Activated CD8-positive, alpha-beta memory T cell treated with anti-CD3 and anti-CD28 coated beads for 24 hours (primary cell): ENCODE measurements around the gene CIAO2B.
"Not testable (repeated sequence)": the region's sequence is repeated elsewhere in the genome, so short reads cannot be mapped to it uniquely, and the experiment has no call there.

Source experiments
- DNase-seq: peaks from one replicate; pipeline ENCODE4 v3.0.0-alpha.2; 2020

CIAO2B gene

GRCh38 chr16:66903544-66904427, 30.4 kb downstream of the CIAO2B start:
- no peak for DNase-seq

DNA sequence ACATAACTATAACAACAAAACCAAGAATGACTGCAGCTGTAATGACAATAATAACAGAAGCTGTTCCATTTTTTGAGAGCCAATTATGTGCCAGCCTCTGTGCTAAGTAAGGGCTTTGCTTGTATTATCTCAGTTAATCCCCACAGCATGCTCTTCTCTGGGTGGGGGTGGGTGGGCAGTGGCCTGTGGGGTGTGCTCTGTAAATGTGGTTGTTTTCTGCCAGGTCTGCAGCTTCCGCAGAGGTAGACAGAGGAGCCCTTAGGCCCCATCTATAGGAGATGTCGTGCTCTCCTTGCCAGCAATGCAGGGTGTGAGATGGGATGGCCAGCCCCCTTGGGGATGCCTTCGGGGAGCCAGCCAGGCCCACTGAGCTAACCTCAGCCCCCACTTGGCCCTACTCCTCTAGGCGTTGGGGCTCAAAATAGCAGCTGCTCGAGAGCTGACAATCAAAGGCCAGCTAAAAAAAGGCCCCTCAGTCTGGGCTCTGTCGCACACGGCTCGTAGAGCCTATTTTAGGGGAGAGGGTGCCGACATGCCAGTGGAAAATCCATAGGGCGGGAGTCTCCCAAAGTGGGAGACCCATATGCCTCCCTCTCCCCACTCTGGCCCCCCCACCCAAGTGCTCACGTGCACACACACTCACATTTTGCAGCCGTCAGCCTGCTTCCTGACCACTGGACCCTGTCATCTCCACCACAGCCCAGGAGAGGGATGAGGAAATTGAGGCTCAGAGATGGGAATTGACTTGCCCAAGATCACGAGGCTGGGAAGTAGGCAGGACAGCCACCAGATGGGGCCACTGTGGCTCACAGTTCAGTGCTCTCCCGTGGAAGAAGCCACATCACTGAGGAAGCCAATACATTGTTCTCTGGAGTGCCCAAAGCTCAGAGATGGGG, 31.3 kb downstream of the CIAO2B start:
- DNase-seq: no peak

GRCh38 chr16:66901626-66902025, 32.6 kb downstream of the CIAO2B start:
- no peak for DNase-seq

- DNase-seq: no peak
These were observed 33.3 kb downstream of the CIAO2B start for GRCh38 chr16:66900721-66901441.

GRCh38 chr16:66899945-66900710, 34.1 kb downstream of the CIAO2B start:
- DNase-seq: no peak

- no peak for DNase-seq
These were observed 34.8 kb downstream of the CIAO2B start for GRCh38 chr16:66899310-66899944.

DNA sequence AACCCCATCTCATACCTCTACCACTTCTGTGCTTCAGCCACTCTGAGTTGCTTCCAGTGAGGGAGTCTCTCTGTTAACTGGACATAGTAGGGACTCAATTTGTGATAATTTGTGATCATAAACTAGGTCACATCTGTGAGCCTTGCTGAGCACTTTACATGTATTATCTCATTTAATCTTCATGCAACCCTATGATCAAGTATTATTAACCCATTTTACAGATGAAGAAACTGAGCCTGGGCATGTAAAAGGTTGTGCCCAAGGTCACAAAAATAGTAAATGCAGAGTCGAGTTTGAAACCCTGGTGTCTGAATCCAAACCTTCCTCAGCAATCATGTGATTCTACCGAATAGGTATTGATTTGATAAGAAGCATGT, 35.3 kb downstream of the CIAO2B start:
- DNase-seq: no peak

GRCh38 chr16:66898207-66898606, 36.0 kb downstream of the CIAO2B start:
- no peak for DNase-seq

GRCh38 chr16:66896682-66897081, 37.5 kb downstream of the CIAO2B start:
- not testable (repeated sequence) for DNase-seq

DNA sequence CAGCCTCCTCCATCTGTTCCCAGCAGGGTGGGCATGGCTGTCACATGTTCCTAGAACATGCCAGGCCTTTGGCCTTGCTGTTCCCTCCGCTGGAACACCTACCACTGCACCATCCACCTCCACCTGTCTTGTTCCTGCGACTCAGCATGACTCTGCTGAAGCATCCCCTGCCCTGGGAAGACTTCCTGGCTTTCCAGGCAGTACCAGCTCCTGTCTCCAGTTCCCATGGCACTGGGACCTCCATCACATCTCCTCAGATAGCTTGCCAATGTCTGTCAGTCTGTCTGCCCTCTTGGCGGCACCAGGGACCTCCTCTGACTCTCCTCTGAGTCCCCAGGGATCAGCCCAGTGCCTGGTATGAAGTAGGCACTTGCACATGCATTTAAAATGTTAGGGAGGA, 38.2 kb downstream of the CIAO2B start:
- no peak for DNase-seq

DNA sequence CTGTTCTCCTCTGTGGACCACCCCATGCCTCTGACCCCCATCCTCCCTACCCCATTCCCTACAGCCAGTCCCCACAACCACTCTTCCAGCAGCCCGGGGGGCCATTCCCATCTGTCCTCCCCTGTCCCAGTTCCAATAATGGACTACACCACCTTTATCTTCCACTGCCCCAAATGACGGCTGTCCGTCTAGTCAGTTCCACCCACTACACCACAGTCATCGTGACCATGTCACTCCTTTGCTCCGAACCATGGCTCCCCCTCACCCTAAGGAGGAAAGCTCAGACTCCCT, 38.6 kb downstream of the CIAO2B start:
- no peak for DNase-seq

DNA sequence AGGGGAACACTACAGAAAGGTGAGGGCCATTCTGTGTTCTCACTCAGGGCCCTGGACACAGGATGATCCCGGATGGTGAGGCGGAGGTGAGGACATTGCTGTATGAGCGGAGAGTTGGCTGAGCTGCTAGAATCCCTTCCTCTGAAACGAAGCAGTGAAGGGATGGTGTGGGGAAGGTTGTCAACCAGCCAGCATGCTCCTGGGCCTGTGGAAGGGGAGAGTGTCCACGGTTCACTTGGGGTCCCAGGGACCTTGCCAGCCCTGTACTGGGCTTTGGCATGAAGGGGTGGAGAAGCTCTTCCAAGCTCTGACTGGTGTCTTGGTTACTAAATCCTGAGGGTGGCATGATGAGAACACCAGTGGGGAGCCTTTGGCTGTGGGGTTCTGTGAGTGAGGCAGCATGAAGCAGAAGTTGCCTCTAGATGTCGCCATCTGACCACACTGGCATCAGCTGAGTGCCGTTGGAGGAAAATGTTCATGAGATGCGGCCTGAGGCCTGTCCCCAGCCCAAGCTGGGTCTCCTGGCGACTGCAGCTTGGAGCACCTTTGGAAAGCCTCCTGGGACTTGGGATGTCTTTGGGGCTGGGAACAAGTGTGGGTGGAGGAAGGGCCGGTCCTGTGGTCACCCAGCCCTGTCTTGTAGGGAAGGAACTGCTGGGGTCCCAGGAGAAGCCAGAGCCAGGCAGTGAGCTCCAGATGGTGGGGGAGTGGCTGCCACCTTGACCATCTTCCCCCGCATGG, 39.1 kb downstream of the CIAO2B start:
- peak; percentile 76 for DNase-seq

DNA sequence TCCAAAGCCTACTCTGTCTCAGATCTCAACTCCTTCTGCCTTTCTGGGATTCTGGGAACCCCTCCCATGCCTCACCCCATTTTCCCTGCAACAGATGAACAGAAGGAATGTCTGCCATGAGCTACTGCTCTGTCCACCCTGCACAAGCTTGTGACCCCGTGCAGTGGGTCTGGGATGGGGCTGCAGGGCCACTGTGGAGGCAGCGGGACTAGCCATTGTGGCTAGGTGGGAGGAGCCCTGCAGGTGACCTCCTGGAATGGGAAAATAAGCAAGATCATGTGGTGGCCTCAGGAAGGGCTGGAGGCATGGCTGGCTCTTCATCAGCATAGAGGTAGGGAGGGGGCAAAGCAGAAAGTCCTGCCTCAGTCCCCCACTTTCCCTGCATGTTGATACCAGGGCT, 40.1 kb downstream of the CIAO2B start:
- no peak for DNase-seq

DNA sequence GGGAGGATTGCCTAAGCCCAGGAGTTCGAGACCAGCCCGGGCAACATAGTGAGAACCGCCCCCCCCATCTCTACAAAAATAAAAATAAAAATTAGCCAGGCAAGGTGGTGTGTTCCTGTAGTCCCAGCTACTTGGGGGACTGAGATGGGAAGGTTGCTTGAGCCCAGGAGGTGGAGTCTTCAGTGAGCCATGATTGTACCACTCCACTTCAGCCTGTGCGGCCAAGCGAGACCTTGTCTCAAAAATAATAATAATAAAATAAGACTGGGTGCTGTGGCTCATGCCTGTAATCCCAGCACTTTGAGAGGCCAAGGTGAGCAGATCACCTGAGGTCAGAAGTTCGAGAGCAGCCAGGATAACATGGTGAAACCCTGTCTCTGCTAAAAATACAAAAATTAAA, 42.4 kb downstream of the CIAO2B start:
- no peak for DNase-seq

- DNase-seq: no peak
These were observed 42.8 kb downstream of the CIAO2B start for GRCh38 chr16:66891360-66891759.

DNA sequence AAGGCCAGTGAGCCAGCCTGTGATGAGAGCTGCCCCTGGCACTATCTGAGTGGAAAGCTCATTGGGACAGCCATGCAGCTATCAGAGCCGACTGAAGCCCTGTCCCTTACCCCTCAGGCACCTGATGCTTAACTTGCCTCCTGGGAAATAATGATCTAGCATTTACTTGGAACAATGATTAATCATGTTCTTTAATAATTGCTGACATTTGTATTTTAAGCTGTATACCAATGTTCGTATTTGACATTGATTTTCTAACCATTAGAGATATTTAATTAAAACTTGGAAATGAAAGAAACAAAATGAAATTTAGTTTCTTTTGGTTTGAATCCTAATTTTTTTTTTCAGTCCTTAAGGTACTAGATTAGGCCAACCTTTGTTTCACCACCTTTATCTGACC, 43.4 kb downstream of the CIAO2B start:
- DNase-seq: no peak

DNA sequence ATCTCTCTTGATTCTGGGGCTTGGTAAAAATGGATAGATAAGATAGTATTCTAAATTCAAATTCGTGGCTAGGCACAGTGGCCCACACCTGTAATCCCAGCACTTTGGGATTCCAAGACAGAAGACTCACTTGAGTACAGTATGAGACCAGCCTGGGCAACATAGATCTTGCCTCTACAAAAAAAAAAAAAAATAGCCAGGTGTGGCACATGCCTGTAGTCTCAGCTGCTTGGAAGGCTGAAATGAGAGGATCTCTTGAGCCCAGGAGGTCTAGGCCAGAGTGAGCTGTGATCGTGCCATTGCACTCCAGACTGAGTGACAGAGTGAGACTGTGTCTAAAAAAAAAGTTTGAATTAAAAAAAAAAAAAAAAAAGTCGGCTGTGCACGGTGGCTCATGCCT, 44.6 kb downstream of the CIAO2B start:
- DNase-seq: no peak

- DNase-seq: no peak
These were observed 45.3 kb downstream of the CIAO2B start for GRCh38 chr16:66888647-66889615.

- DNase-seq: no peak
These were observed 47.3 kb downstream of the CIAO2B start for GRCh38 chr16:66886914-66887313.

- no peak for DNase-seq
These were observed 47.9 kb downstream of the CIAO2B start for GRCh38 chr16:66886321-66886720.
